ENCODE data around the gene SLC26A2. TPM values are rescaled to one million over a fixed set of nuclear protein-coding genes. Genes with fewer than 3 reads are reported as not detected.

Gene SLC26A2
- total and polyA plus RNA-seq, 10 of the 15 experiments (the other 5 are each of a cell fraction or from before 2014, with no cell fraction given): 1.7 to 6.4 (median 4.2) TPM

DNA sequence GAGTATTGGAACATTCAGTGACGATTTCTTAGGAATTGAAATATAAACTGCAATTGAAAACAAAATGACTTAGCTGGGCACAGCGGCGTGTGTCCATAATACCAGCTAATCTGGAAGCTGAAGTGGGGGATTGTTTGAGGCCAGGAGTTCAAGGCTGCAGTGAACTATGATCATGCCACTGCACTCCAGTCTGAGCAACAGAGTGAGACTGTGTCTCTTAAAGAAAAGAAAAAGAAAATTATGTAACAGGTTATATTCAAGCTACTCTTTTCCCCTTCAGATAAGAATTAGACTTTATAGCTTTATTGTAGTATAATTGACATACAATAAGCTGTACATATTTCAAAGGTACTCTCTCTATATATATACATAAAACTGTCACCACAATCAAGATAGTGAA, 6.4 kb downstream of the SLC26A2 start (continued):
- TF ChIP-seq, protein P1, sequence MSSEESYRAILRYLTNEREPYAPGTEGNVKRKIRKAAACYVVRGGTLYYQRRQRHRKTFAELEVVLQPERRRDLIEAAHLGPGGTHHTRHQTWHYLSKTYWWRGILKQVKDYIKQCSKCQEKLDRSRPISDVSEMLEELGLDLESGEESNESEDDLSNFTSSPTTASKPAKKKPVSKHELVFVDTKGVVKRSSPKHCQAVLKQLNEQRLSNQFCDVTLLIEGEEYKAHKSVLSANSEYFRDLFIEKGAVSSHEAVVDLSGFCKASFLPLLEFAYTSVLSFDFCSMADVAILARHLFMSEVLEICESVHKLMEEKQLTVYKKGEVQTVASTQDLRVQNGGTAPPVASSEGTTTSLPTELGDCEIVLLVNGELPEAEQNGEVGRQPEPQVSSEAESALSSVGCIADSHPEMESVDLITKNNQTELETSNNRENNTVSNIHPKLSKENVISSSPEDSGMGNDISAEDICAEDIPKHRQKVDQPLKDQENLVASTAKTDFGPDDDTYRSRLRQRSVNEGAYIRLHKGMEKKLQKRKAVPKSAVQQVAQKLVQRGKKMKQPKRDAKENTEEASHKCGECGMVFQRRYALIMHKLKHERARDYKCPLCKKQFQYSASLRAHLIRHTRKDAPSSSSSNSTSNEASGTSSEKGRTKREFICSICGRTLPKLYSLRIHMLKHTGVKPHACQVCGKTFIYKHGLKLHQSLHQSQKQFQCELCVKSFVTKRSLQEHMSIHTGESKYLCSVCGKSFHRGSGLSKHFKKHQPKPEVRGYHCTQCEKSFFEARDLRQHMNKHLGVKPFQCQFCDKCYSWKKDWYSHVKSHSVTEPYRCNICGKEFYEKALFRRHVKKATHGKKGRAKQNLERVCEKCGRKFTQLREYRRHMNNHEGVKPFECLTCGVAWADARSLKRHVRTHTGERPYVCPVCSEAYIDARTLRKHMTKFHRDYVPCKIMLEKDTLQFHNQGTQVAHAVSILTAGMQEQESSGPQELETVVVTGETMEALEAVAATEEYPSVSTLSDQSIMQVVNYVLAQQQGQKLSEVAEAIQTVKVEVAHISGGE (CRISPR knock-in tag; IDR thresholded peaks at IDR 0.05): no peak
- no peak for TF ChIP-seq NFYA (IDR thresholded peaks at IDR 0.05; ENCODE audit: borderline replicate concordance, low read depth, low read length)
- no peak for TF ChIP-seq MEF2B (IDR thresholded peaks at IDR 0.05; ENCODE audit: partially characterized antibody, poor library complexity, severe bottlenecking)
- TF ChIP-seq, protein P2, sequence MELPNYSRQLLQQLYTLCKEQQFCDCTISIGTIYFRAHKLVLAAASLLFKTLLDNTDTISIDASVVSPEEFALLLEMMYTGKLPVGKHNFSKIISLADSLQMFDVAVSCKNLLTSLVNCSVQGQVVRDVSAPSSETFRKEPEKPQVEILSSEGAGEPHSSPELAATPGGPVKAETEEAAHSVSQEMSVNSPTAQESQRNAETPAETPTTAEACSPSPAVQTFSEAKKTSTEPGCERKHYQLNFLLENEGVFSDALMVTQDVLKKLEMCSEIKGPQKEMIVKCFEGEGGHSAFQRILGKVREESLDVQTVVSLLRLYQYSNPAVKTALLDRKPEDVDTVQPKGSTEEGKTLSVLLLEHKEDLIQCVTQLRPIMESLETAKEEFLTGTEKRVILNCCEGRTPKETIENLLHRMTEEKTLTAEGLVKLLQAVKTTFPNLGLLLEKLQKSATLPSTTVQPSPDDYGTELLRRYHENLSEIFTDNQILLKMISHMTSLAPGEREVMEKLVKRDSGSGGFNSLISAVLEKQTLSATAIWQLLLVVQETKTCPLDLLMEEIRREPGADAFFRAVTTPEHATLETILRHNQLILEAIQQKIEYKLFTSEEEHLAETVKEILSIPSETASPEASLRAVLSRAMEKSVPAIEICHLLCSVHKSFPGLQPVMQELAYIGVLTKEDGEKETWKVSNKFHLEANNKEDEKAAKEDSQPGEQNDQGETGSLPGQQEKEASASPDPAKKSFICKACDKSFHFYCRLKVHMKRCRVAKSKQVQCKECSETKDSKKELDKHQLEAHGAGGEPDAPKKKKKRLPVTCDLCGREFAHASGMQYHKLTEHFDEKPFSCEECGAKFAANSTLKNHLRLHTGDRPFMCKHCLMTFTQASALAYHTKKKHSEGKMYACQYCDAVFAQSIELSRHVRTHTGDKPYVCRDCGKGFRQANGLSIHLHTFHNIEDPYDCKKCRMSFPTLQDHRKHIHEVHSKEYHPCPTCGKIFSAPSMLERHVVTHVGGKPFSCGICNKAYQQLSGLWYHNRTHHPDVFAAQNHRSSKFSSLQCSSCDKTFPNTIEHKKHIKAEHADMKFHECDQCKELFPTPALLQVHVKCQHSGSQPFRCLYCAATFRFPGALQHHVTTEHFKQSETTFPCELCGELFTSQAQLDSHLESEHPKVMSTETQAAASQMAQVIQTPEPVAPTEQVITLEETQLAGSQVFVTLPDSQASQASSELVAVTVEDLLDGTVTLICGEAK (IDR thresholded peaks at IDR 0.05; ENCODE audit: borderline replicate concordance): no peak
- TF ChIP-seq, protein P3, sequence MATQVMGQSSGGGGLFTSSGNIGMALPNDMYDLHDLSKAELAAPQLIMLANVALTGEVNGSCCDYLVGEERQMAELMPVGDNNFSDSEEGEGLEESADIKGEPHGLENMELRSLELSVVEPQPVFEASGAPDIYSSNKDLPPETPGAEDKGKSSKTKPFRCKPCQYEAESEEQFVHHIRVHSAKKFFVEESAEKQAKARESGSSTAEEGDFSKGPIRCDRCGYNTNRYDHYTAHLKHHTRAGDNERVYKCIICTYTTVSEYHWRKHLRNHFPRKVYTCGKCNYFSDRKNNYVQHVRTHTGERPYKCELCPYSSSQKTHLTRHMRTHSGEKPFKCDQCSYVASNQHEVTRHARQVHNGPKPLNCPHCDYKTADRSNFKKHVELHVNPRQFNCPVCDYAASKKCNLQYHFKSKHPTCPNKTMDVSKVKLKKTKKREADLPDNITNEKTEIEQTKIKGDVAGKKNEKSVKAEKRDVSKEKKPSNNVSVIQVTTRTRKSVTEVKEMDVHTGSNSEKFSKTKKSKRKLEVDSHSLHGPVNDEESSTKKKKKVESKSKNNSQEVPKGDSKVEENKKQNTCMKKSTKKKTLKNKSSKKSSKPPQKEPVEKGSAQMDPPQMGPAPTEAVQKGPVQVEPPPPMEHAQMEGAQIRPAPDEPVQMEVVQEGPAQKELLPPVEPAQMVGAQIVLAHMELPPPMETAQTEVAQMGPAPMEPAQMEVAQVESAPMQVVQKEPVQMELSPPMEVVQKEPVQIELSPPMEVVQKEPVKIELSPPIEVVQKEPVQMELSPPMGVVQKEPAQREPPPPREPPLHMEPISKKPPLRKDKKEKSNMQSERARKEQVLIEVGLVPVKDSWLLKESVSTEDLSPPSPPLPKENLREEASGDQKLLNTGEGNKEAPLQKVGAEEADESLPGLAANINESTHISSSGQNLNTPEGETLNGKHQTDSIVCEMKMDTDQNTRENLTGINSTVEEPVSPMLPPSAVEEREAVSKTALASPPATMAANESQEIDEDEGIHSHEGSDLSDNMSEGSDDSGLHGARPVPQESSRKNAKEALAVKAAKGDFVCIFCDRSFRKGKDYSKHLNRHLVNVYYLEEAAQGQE (IDR thresholded peaks at IDR 0.05; ENCODE audit: low read depth, low read length): no peak
- no peak for TF ChIP-seq CHD1 (IDR thresholded peaks at IDR 0.05; ENCODE audit: low read depth, low read length)
- TF ChIP-seq NFIC (IDR thresholded peaks at IDR 0.05; ENCODE audit: low read depth, low read length): no peak
